Measurements from ENCODE around the gene HILPDA.

The HILPDA gene, protein sequence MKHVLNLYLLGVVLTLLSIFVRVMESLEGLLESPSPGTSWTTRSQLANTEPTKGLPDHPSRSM

DNA sequence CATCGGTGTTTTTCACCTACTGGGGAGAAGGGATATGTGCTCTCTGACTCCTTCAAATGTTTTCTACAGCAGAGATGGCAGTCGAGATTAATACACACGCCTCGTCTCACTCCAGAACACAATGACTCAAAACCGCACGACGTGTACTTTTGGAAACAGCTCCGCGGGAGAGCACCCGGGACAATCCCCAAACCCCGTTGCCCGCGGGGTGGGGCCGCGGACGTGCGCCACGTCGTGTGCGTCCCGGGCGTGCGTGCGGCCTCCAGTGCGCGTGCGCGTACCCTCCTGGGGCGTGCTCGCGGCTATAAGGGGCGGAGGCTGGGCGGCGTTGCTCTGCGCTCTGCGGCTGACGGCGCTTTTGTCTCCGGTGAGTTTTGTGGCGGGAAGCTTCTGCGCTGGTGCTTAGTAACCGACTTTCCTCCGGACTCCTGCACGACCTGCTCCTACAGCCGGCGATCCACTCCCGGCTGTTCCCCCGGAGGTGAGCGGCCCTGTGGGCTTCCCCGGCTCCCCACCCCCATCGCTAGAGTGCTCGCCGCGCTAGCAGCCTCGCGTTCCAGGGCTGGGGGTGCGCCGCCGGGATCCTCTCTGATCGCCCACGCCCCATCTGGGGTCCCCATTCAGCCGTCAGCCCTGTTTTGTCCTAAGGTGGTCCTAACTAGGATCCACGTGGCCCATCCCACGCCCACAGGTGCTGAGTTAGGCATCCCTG is at the start of gene HILPDA:
Gene HILPDA (plus strand): TSS at position 336 of the 712 bp plus-strand sequence. CDS start 1,391 bp downstream, outside the sequence.
- TF ChIP-seq, protein P1, sequence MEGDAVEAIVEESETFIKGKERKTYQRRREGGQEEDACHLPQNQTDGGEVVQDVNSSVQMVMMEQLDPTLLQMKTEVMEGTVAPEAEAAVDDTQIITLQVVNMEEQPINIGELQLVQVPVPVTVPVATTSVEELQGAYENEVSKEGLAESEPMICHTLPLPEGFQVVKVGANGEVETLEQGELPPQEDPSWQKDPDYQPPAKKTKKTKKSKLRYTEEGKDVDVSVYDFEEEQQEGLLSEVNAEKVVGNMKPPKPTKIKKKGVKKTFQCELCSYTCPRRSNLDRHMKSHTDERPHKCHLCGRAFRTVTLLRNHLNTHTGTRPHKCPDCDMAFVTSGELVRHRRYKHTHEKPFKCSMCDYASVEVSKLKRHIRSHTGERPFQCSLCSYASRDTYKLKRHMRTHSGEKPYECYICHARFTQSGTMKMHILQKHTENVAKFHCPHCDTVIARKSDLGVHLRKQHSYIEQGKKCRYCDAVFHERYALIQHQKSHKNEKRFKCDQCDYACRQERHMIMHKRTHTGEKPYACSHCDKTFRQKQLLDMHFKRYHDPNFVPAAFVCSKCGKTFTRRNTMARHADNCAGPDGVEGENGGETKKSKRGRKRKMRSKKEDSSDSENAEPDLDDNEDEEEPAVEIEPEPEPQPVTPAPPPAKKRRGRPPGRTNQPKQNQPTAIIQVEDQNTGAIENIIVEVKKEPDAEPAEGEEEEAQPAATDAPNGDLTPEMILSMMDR (IDR thresholded peaks at IDR 0.05; ENCODE audit: insufficient read depth, low read depth, low read length, missing control alignments) = no peak
- peak within 1 kb of the TSS; percentile 84 for H3K4me3 ChIP-seq (ENCODE audit: low read depth, low read length)
- DNase-seq (ENCODE audit: low read depth) = peak; percentile 97

DNA sequence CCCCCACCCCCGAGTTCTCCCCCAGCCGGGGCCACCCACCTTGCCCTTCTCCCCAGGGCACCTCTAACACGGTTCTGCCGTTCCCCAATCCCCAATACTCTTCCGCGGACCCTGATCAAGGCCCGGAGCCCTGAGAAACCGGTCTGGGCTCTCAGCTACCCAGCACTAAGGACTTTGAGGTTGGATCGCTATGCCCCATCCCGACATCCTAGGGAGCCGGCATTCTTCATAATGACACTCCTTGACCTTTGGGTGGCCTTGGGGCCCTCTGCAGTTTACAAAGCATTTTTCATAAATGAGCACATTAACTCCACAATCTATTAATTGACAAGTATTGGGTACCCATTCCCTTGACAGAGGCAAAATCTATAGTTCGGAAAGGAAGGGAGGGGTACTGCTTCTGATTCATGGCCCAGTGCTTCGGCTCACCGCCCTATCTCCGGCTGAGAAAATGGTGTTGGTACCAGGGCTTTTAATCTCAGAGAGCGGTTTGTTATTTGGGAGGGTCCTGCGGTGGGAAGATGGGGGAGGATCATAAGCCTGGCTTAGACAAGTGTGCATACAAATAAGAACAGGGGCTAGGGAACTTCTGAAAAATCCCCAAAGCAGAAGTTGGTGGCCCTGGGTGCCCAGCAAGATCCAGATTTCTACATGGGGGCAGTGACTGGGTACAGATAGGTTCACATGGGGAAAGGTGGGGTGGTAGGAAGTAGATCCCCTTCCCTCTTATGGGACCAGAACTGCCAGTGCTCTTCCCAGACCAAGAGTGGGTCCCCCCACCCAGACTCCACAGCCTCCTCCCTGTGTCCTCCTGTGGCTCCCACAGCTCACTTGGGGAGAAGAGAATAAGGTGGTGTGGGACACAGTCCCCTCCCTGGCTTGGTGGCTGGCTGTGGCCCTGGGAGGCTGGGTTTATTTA is 49.1 kb upstream of the HILPDA start:
- TF ChIP-seq, protein P1 (IDR thresholded peaks at IDR 0.05; ENCODE audit: insufficient read depth, low read depth, low read length, missing control alignments) = no peak
- H3K4me3 ChIP-seq (ENCODE audit: low read depth, low read length) = no peak overlapping the region
- no peak for DNase-seq (ENCODE audit: low read depth)

DNA sequence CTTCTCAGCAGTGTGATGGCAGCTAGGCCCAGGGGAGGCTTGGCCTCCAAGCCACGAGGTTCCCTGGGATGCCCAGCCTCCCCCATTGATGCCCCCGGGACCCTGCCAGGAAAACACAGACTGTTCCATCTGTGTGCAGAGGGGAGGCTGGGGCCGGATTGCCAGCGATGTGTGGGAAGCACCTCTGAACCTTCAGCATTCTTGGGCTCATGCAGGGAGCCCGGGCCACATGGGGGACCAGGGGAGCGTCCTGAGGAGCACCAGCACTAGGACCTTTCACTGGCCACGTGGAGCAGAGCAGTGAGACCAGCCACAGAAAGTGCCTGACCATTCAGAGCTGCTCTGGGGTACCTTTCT is 48.5 kb upstream of the HILPDA start:
- TF ChIP-seq, protein P1 (IDR thresholded peaks at IDR 0.05; ENCODE audit: insufficient read depth, low read depth, low read length, missing control alignments) = no peak
- DNase-seq (ENCODE audit: low read depth) = no peak
- H3K4me3 ChIP-seq (ENCODE audit: low read depth, low read length) = no peak overlapping the region

DNA sequence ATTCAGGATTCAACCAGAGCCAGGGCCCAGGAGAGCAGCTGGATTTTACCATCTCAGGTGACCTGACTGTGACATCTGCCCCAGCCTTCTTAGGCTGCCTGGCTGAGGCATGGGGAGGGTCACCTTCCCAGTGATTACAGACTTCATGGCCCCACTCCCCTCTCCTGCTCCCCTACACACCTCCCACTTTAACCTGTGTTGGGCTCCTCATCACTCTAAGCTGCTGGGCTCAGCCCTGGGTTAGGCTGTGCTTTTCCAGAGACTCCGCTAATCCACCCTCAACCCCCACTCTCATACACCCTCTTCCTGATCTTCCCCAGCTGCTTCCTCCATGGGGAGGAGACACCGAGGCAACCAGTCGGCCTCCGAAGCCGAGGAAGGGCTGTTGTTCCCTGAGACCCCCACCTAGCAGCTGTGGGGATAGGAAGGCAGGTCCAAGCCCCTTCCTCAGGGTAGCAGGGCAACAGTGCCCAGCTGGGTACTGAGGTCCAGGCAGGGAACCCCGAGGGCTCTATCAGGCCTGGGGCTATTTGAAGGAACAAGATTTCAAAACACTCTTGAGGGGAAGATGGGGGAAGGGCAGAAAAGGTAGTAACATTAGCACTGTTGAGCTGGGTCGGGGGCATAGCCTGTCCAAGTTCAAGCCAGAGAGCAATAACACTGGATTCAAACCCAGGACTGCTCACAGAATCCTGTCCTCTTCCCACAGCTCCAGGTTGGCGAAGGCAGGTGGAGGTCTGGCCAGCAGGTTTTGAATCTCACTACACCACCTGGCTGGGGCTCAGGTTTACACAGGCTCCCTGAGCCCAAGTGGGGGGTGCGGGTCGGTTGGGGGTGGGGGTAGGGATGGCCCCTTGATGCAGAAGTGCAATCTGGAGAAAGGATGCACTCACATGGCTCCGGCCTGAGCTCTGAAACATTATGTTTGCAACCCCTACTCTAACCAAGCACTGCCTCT is 47.6 kb upstream of the HILPDA start:
- H3K4me3 ChIP-seq (ENCODE audit: low read depth, low read length) = no peak overlapping the region
- no peak for DNase-seq (ENCODE audit: low read depth)
- TF ChIP-seq, protein P1 (IDR thresholded peaks at IDR 0.05; ENCODE audit: insufficient read depth, low read depth, low read length, missing control alignments) = no peak

DNA sequence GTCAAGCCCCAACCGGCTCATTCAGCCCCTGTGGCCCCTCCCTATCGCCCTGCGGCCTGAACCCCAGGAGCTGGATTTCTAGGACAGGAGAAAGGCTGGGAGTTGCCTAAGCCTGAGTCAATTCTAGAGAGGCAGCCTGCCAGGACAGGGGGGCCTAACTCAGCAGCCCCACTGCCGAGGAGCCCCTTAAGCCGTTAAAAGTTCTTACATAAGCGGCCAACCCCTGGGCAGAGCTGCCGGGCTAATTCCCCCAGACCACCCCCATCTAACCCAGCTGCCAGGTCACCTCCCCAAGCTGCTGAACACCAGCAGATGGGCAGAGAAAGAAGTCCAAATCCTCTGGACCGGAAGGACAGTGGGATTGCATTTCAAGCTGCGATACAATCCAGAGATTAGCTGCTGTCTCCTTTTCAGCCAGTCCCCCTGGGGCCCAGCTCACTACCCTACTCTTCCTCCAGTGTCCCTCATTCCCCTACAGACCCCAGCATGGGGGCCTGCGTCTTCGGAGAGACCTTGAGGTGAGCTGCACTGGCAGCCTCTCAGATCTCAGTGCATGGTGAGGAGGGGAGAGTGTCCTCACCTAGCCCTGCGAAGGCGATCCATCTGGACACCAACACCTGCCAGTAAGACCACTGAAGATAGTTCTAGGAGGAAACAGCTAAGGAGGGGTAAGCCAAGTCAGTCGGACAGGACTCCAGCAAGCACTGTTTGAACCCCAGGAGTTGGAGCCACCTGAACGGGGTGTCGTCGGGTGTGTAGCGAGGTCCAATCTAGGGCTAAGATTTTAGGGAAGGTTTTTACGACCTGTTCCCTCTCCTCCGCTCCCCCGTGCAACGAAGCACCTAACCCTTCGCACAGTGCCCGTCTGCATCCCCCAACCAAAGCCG is 46.7 kb upstream of the HILPDA start:
- TF ChIP-seq, protein P1 (IDR thresholded peaks at IDR 0.05; ENCODE audit: insufficient read depth, low read depth, low read length, missing control alignments) = no peak
- peak overlapping the region; percentile 51 for H3K4me3 ChIP-seq (ENCODE audit: low read depth, low read length)
- no peak for DNase-seq (ENCODE audit: low read depth)
